GM19043 (cell line): ENCODE measurements around the gene GGN.
"Not testable (repeated sequence)": the region's sequence is repeated elsewhere in the genome, so short reads cannot be mapped to it uniquely, and the experiment has no call there.

Experiments used
- ATAC-seq: cut with Tn5 transposase; IDR thresholded peaks from one replicate; pipeline ENCODE4 v1.9.1; 2021; ENCODE audit warnings: low read depth; ENCODE audit not compliant: unreplicated experiment

The GGN gene

DNA sequence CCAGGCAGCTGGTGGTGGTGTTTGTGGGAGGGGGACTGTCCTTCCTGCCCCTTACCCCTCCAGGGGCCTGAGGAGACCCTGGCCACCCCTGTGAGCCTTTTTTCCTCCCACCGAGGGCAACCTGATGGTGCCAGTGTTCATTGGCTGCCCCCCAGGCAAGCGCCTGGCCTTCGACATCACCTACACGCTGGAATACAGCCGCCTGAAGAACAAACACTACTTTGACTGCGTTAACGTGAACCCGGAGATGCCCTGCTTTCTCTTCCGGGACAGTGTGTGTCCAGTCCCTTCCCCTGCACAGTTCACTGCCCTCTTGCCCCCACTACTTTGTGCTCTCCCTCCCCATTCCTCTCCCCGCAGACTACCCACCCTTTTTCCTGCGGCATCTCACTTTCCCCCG, 20.8 kb downstream of the GGN start:
- ATAC-seq: no peak

DNA sequence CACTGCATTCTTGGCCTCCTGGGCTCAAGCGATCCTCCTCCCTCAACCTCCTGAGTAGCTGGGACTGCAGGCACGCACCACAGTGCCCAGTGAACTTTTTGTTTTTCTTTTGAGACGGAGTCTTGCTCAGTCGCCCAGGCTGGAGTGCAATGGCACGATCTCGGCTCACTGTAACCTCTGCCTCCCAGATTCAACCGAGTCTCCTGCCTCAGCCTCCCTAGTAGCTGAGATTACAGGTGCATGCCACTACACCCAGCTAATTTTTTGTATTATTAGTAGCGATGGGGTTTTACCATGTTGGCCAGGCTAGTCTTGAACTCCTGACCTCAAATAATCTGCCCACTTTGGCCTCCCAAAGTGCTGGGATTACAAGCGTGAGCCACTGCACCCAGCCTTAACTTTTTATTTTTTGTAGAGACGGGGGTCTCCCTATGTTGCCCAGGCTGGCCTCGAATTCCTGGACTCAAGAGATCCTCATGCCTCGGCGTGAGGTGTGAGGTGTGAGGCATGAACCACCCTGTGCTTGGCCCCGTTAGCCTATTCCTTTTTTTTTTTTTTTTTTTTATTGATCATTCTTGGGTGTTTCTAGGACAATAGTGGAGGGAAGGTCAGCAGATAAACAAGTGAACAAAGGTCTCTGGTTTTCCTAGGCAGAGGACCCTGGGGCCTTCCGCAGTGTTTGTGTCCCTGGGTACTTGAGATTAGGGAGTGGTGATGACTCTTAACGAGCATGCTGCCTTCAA, 24.7 kb downstream of the GGN start:
- not testable (repeated sequence) for ATAC-seq

DNA sequence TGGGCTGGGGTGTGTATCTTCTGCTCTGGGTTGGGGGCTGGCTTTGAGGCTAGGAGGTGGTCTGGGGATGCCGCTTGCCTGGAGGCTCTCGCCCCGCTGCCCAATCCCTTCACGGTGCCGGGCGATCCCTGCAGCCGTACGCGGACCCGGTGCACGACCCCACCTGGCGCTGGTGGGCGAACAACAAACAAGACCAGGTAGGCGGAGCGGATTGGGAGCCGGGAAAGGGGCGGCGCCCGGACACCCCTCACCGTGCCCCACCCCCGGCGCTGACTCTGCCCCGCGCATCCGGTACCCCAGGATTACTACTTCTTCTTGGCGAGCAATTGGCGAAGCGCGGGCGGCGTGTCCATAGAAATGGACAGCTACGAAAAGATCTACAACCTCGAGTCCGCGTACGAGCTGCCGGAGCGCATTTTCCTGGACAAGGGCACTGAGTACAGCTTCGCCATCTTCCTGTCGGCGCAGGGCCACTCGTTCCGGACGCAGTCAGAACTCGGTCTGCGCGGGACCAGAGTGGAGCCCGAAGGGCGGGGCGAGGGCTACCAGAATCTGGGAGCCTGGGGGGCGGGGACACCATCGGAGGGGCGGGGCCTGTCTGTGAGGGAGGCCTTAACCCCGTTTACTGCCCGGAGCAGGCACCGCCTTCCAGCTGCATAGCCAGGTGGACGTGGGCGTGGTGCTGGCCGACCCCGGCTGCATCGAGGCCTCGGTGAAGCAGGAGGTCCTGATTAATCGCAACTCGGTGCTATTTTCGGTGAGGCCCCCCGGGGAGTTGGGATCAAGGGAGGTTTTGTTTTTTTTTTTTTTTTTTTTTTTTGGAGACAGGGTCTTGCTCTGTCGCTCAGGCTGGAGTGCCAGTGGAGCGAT, 25.5 kb downstream of the GGN start:
- no peak for ATAC-seq

DNA sequence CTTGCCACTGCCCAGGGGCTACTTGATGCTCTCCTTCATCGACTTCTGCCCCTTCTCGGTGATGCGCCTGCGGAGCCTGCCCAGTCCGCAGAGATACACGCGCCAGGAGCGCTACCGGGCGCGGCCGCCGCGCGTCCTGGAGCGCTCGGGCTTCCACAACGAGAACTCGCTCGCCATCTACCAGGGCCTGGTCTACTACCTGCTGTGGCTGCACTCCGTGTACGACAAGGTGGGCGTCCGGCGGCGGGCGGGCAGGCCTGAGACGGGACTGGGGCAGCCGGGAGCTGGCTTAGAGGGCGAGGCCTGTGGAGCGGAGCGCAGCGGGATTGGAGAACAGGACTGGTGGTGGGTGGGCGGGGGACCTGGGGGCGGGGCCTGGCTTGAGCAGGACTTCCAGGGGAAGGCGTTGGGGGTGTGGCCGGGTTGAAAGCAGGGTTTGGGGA, 26.2 kb downstream of the GGN start:
- ATAC-seq: no peak

GRCh38 chr19:38360839-38361631, 26.8 kb downstream of the GGN start:
- no peak for ATAC-seq

GRCh38 chr19:38360351-38360750, 27.5 kb downstream of the GGN start:
- no peak for ATAC-seq

- ATAC-seq: no peak
Observed at GRCh38 chr19:38359242-38360021, 28.4 kb downstream of the GGN start.

DNA sequence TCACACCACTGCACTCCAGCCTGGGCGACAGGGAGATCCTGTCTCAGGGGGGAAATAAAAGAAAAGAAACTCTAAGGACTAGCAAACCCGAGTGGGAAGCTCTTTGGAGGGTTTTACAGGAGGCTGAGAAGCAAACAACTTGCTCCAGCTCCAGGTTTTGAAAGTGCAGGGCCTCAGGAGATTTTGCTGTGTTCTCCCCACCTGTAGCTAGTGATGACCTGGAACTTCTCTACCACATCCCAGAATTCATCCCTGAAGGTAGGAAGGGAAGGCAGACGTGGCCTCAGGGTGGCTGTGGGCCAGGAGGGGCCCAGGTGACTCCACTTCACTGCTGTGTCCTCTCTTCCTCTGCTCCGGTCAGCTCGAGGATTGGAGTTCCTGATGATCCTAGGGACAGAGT, 29.8 kb downstream of the GGN start:
- no peak for ATAC-seq

GRCh38 chr19:38355728-38356725, 31.8 kb downstream of the GGN start:
- ATAC-seq: no peak

GRCh38 chr19:38352611-38353010, 35.2 kb downstream of the GGN start:
- ATAC-seq: no peak

GRCh38 chr19:38351865-38352395, 35.9 kb downstream of the GGN start:
- ATAC-seq: no peak

- ATAC-seq: no peak
Observed at GRCh38 chr19:38350883-38351282, 37.0 kb downstream of the GGN start.

DNA sequence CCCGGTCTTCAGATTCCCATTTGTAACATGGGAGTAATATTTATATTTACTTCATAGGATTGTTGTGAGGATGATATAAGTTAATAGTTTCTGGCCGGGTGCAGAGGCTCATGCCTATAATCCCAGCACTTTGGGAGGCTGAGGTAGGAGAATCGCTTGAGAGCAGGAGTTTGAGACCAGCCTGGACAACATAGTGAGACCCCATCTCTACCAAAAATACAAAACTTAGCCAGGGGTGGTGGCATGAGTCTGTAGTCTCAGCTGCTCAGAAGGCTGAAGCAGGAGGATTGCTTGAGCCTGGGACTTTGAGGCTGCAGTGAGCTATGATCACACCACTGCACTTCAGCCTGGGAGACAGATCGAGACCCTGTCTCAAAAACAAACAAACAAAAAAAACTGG, 41.0 kb downstream of the GGN start:
- no peak for ATAC-seq

DNA sequence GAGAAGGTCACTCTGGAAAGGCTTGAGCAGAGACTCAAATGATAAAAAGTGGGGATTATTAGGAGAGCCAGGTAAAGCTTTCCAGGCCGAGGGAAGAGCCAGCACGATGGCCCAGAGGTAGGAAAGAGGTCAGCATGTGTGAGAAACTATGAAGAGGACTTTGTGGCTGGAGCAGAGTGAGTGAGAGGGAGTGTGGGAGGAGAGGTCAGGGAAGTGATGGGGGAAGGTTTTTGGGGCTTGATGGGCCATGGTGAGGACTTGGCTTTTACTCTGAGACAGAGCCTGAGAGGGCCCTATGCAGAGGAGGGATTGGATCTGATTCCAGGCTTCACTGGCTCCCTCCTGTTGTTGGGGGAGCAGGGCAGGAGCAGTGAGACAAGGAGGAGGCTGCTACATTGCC, 46.9 kb downstream of the GGN start:
- no peak for ATAC-seq

DNA sequence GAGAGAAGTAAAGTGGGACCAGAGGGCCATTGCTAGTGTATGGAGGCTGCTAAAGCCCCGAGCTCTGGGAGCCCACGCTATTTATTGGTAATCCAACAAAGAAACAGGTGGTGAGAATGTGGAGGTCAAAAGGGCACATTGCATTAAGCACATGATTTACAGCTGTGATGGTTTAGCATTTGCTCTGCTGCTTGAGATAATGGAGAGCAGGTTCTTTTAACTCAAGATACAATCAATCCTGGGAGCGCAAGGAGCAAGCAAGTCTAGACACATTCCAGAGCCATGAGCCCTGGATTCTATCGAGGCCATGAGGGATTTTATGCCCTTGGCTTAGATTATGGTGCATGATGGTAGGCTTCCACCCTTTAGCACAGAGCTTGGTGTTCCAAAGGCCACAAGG, 48.8 kb downstream of the GGN start:
- ATAC-seq: not testable (repeated sequence)

DNA sequence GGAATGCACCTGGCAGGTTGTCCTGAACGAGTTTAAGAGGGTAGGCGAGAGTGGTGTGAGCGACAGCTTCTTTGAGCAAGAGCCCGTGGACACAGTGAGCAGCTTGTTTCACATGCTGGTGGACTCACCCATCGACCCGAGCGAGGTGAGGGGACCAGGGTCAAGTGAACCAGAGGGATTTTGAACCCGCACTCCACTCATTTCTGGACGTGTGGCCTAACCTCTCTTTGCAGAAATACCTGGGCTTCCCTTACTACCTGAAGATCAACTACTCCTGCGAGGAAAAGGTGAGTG, 50.5 kb downstream of the GGN start:
- ATAC-seq: no peak

- peak; percentile 45 for ATAC-seq
Observed at GRCh38 chr19:38336638-38337359, 51.0 kb downstream of the GGN start.

DNA sequence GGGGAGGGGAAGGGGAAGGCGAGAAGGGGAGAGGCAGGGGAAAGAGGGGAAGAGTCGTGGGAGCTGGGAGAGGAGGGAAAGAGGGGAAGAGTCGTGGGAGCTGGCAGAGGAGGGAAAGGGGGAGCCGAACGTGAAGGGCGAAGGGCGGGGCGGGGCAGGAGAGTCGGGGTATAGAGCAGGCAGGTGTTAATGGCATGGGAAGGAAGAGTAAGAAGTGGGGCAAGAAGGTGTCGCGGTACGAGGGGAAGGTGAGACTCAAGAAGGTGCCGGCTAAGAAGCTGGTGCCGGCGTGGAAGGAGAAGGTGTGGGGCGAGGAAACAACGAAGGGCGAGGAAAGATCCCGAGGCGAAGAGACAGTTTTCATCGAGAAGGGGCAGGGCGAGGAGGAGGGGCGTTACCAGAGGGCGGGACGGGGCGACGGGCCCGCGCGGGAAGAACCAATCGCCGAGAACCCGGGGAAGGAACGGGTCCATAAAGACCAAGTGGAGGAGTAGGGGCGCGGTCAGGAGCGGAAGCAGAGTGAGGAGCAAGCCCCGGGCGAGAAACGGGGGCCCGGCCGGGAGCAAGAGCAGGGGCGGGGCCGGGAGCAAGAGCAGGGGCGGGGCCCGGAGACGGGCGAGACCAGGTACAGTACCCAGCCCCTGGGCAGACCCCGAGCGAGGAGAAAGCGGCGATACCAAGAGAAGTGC, 51.7 kb downstream of the GGN start:
- peak; percentile 57 for ATAC-seq
